ENCODE measurements around the gene SYNDIG1.

Gene SYNDIG1

DNA sequence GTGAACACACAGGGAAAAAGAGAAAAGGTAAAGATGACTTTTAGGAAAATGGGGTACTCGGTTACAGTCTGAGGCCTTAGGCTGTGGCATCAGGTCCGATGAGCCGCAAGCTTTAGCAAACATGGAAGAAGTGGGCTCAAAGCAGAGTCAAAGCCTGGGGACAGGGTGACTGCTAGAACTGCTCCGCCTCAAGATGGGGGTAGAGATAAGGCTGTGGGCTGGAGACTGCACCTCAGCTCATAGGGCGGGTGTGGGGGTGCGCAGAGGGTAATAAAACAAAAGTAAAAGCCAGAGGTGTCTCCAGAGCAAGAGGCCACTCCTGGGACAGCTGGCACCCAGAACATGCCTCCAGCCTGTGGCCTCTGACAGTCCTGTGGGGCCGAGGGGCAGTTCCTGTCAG is 21.3 kb upstream of the SYNDIG1 start:
- DNase-seq (ENCODE audit: low spot score) = no peak

DNA sequence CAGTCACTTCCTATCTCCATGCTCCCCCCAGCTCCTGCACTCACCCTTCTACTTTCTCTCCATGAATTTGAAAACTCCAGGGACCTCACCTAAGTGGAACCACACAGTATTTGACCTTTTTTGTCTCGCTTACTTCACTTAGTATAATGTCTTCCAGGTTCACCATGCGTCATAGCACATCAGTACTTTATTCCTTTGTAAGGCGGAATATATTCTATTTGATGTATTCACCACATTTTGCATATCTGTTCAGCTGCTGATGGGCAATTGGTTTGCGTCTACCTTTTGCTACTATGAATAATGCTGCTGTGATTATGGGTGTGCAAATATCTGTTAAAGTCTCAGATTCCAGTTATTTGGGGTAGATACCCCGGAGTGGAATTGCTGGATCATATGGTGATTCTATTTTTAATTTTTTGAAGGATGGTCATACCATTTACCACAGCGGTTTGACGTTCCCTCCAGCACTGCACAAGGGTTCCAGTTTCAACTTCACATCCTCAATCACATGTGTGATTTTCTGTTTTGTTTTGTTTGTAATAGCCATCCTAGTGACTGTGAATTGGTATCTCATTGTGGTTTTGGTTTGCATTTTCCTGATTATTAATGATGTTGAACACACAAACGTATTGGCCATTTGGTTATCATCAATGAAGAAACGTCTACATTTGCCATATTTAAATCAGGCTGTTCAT is 20.3 kb upstream of the SYNDIG1 start:
- no peak for DNase-seq (ENCODE audit: low spot score)

DNA sequence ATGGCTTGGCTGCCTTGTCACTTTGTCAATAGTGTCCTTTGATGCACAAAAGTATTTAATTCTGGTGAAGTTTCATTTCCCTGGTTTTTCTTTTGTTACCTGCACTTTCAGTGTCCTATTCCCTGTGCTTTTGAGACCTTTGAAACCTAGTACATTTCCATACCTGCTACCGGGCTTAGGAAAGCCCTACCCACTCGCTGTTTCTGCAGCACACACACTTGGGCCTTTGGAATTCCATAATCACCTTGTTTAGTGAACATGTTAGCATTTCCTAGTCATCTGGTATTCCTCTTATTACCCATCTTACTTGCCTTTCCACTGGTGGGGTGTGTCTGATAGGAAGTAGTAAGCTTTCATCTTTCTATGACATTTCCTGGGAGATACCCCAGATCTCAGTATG is 19.3 kb upstream of the SYNDIG1 start:
- no peak for DNase-seq (ENCODE audit: low spot score)

DNA sequence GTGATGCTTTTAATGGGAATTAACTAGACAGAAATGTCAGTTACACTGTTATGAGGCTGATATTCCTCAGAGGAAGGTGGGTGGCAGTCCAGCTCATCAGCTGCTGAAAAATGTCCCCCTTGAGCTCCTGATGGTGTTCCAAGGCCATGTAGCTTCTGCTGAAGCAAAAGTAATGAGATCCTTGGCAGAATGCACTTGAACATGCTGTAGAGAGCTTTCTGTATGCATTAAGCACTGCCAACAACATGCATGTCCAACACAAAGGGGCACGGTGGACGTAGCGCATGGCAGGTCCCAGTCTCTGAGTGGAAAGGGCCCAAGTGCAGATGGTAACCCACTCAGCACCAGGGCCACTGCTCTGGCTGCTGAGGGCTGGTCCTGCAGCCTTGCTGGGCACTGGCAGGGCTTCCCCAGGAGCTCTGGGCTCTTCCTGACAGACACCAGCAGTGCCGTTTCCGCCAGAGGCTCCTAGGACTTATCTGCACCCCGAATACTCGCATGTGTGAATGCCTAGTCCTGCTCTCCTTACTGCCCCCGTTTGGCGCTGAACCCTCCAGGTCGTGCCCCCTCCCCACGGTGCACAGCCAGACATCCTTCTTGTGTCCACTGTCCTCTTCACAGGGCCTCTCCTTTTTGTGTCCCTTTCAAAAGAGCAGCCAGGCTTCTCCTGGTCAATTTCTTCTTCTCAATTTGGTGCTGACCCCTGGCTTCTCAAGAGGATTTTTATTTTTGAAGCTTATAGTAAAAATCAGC is 18.6 kb upstream of the SYNDIG1 start:
- no peak for DNase-seq (ENCODE audit: low spot score)

DNA sequence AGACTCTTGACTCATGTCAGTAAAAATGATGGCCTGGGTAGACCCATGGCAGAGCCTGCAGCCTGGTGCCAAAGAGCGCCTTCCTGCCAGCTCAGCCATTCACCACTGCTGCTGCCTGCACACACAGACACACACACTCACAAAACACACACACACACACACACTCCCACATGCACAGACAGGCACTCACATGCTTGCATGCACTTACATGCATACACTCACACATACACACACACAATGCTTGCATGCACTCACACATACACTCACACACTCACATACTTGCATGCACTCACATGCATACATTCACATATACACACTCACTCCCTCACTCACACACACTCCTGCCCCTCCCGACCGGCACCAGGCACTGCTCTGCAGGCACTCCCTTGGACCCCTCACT is 18.0 kb upstream of the SYNDIG1 start:
- DNase-seq (ENCODE audit: low spot score) = no peak

DNA sequence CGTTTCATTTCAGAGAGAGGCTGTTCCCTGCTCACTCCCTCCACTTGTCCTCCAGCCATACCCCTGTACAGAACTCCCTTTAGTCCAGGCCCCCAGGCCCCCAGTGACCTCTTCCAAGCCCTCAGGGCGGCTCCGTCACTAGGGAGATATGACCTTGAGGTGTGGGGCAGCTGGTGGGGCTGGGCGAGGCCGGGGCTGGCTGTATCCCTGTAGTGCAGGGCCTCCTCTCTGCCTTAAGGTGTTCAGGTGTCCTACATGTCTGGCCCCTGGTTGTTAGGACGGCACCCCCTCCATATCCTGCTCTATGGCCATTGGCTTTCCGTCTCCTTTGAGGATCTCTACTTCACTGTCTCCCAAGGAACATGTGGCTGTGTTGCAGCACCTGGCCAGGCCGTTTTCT is 17.4 kb upstream of the SYNDIG1 start:
- no peak for DNase-seq (ENCODE audit: low spot score)

DNA sequence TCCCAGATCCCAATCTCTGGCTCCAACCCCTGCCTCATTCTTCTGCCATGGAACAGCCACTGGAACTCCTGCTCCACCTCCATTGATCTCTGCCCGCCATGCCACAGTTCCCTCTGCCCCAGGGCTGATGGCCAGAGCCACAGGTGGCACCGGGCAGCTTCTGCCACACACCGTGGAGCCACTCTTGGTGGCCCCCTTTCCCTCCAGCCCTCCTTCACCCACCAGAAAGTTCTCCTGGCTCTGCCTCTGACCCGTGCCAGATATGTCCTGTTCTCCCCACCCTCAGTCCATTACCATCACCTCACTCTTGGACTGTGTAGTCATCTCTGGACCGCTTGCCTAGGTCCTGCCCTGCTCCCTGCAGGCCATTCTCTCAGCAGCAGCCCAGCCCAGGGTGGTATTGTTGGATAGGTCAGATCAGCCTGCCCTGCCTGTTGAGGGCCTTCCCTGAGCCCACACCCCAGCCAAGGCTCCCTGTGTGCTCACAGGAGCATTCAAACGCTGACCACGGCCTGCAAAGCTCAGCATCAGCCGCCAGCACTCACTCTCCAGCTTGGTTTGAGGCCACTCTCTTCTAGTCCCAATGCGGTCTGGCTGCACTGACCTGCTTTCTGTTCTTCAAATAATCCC is 16.8 kb upstream of the SYNDIG1 start:
- DNase-seq (ENCODE audit: low spot score) = no peak

DNA sequence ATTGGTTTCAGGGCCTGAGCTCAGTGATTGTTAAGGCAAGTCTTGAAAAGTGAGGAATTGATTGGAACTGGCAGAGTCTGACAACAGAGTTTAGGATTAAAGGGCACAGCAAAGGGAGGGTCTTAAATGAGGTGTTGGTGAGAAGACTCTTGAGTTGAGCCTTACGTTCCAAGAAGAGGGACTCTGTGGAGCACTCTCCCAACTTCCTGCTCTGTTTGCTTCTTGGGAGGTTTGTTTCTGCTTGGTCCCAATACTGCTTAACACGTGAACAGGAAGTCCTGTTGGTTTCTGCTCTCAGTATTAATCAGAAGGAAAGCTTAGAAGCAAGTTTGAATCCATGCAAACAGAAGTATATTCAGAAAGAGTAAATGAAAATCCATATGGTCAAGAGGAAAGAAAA is 15.6 kb upstream of the SYNDIG1 start:
- no peak for DNase-seq (ENCODE audit: low spot score)

DNA sequence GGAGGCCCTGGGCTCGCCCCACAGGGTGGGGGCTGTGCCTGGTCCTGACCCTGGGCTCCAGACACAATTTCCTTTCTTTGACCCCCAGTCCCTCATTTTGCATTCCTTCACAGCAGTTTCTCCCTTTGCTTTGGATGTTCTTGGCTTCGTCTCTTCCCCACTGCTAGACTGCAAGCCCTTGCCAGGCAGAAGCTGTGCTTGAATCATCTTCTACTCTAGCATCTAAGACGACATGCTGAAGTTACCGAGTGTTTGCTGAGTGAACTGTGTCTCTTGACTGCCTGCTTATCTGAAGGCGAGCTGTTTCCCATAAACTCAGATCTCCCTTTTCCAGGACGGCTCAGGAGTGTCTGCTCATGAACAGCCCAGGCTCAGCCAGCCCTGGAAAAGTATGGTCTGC is 14.3 kb upstream of the SYNDIG1 start:
- DNase-seq (ENCODE audit: low spot score) = no peak

DNA sequence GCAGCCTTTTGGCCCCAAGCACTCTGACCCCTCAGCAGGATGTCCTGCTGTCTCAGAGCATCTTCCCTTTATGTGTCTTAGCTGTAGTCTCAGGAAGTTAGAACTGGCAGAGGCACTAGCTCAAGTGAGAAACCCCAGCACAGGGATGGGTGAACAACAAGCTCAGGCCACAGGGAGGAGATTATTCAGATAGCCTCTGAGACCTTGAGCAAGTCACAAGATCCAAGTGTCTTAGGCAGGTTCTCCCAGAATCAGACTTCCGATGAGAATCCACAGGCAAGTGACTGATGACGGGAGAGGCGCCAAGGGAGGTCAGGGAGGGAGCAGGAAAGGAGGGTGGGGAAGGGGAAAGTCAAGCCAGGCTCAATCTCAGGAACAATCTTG is 13.0 kb upstream of the SYNDIG1 start:
- no peak for DNase-seq (ENCODE audit: low spot score)

DNA sequence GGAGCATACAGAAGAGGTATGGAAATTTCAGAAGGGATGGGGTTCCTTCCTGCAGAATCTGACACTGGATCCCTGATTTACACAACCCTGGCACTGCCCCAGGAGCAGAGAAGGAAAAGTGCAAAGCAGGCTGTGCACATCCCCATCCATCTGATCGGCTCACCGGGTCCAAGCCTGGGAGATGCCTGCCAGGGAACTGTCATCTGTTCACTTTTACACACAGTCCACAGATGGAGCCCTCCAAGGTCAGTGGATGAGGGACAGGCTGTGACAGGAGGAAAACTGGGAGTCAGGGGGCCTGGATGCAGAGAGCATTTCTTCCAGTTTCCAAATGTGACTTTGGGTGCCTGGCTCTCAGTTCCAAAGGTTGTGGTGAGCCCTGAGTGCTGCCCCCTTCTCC is 11.0 kb upstream of the SYNDIG1 start:
- no peak for DNase-seq (ENCODE audit: low spot score)

DNA sequence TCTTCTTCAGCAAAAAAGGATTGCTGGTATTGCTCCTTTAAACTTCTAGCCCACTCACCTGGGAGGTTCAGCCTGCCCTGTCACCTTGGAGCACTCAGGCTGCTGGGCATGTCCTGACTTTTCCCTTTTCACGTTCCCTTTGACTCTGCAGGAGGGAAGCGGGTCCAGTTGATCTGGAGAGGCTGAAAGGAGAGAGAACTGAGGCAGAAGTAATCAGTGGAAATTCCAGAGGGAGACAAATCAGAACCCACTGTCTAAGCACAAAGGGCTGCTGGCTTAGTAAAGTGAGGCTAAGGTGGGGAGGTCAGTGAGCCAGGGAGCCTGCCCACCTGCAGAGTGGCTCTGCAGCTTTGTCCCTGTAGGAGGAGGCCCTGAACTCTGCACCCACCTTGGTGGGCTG is 9.7 kb upstream of the SYNDIG1 start:
- no peak for DNase-seq (ENCODE audit: low spot score)

DNA sequence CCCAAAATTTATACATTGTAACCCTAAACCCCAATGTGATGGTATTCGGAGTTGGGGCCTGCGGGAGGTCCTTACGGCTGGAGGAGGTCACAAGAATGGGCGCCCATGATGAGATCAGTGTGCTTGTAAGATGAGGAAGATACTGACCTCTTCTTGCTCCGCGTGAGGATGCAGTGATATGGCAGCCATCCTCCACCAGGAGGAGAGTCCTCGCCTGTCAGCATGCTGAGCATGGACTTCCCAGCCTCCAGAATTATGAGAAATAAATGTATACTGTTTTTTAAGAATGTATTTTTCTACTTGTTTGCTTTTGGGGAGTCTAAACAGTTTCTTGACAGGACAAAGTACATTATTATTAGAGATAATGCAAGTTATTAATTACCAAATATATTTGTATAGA is 8.7 kb upstream of the SYNDIG1 start:
- no peak for DNase-seq (ENCODE audit: low spot score)

DNA sequence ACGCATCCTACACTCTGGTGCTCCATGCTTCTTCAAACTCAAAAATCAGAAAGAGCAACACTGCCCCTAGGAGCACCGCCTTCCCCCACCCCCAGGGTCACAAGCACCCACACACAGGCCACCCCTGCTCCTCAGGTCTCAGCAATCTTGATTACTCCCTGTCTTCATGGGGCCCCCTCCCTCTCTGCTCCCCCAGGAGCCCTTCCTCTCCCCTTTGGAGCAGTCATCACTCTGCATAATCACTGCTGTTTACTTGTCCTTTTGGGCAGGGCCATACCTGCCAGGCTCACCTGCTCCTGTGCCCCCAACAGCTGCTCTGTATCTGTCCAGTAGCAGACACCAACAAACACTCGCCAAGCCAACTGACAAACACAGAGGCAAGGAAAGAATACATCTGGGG is 7.6 kb upstream of the SYNDIG1 start:
- DNase-seq (ENCODE audit: low spot score) = no peak

DNA sequence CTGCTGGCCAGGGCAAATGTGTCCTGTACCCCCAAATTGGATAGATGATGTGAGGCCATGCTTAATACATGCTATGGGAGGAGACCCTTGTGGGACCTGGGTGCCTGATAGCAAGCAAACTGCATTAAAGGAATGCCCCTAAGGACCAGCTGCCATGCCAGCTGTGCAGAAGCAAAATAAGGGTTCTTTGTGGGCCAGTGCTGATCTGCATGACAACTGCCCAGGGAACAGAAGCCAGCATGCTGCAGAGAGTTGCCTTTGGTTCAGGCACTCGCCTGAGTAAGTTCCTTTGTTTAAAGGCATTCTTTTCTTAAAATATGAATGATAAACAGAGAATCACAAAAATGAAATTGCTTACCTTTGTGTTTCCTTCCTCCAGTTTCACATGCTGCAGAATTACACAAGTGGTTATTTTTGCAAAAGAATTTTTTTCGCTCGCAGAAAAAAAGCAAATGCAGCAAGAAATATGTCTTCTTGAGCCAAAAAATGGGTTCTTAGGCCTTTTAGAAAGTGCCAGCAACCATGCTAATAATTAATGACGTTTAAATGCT is 6.9 kb upstream of the SYNDIG1 start:
- DNase-seq (ENCODE audit: low spot score) = no peak

DNA sequence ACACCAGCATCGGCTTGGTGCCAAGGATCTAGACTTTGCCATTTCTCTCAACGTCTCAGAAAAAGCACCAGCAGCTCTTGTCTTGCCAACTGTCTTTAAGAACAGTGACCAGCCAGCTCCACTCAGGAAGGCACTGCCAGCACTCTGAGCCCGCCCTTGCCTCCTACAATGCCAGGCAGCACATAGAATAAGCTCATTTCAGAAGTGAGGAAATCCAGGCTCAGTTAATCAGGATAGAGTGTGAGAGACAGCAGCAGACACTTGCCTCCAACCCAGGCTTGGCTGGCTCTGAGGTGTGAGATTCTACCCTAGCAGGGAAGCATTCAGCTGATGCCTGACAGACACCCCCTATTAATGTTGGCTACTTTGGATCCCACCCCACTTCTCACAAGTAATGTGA is 4.3 kb upstream of the SYNDIG1 start:
- DNase-seq (ENCODE audit: low spot score) = no peak

DNA sequence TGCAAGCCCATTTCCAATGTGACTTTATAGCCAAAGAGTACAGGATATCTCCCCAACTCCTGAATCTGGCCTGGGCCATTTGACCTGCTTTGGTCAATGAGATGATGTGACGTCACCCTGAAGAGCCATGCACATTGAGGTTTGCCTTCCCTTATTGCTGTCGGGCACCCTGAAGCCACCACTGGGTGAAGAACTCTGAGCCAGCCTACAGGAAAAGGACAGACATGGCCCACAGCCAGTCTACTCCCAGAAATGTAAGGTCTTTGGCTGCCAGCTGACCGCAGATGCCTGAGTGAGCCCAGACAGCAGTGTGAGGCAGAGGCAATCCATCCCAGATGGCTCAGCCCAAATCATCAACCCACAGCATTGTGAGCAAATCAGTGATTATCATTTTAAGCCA is 3.7 kb upstream of the SYNDIG1 start:
- no peak for DNase-seq (ENCODE audit: low spot score)

DNA sequence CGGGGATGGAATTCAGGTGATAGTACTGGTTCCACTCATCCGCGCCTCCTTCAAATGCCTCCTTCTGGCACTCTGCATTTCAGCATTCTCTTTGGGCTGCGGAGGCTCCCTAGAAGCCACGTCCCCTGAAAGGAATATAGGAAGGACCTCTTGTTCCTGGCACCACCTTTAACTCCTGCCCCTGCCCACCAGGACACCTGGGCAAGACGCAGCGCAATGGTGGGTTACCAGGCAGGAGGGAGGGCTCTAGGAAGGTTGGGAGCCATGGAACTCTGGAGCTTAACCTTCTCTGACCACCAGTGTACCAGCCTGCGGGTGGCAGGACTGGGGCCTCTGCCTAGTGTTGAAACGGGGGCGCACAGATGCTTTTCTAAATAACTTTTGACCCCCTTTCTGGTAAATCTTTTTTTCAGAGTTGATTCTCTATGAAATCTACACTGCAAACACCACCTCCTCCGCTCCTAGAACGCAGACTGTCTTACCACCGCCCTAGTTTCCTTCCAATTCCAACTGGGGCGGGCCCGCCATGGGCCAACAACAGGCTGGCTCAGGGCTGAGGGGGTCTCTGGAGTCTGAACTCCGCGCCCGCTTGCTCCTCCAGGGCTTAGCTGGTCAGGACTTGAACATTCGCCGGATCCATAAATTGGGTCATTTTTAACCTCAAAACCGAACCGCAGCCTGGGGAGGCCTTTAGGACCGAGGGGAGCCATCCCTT is 871 bp upstream of the SYNDIG1 start:
- DNase-seq (ENCODE audit: low spot score) = no peak

DNA sequence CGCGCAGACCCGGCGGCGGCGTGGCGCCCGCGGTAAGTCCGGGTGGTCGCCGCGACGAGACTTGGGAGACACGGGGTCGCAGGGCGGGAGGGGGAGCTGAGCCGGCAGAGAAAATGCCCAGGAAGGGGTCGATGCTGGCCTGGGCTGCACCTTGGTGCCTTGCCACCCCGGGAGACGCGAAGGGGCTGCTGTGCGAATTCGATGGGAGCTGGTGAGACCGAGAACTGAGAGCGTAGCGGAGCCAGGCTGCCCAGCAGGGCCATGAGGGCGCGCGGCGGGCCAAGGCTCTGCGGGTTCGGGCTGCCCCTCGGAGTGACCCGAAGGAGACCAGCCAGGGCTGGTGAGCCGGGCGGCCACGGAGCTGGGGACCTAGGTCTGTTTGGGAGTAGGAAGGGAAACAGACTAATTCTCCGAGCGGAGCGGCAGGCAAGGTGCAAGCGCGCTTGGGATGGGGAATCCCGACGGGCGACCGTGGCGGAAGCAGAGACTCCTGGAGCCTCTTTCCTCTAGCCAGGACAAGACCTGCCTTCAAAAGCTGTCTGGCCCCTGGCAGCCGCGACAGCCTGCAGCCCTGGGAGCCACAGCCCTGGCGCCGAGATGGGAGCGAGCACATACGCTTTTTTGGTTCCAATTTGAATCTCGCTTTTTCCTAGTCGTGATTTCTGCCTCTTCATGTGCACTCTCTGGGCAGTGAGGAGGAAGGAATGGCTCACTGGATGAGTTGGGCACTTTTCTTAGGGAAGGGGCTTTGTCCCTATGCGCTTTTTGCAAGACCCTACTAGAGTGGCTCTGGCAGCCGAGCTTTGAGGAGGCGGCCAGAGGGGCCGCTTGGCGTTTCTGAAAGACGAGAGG is 691 bp downstream of the SYNDIG1 start:
- DNase-seq (ENCODE audit: low spot score) = no peak

DNA sequence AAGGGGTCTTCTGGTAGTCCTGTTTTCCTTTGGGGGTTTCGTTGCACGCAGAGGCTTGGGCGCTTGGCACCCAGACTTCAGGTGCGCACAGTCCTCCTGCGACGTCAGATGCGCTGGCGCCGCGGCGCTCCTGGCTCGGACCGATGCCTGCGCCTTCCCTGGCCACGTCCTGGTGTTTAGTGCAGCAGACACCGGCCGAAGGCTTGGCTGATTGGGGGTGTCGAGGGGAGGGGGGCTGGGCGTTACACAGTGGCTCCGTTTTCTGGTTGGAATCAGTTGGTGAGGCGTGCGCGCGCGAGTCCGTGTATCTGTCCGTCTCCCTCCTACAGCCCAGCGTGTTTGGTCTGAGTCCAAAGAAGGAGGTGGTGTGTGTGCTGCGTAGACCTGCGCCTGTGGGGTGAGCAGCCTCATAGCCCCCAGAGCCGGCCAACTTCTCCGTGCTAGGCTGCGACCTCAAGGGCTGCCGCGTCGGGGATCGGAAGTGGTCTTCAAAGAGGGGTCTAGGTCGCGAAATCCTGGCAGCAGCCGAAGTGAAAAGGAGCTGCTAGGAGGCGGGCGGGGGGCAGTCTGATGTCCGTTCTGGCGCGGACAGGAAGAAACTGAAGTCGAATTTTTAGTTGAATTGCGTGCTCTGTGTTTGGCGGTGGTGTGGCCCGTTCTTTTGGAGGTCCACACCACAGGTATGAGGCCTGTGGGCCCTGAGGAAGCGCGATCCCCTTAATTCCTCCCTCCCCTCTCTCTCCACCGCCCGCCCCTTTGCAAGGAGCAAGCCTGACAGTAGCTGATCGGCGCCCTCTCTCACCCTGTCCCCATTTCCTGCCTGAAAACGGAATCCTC is 1.5 kb downstream of the SYNDIG1 start:
- no peak for DNase-seq (ENCODE audit: low spot score)

DNA sequence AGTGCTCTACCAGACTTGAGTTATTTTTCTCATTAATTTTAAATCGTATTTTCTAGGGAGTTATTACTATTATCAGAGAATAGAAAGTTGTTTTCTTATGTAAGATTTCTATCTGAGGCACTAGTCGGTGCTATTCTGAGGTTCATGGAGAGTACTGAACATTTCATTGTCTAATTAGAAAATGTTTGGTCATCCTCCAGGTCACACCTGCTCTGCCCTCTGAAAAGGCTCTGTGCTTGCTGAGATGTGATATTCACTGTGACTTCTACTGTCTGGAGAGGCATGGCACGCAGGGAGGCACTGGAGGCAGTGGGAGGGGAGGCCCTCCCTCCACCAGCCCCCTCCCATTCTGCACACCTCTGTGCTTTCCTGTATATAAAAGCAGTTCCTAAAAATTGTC is 3.0 kb downstream of the SYNDIG1 start:
- no peak for DNase-seq (ENCODE audit: low spot score)
